K562 (cell line): ENCODE results near the gene METTL3.

Experiments
- RNF2 ChIP-seq: sonication (generic); IDR thresholded peaks from 2 replicates; pipeline ENCODE4 v1.6.1; 2016
- TF ChIP-seq, protein P1 (sequence below): fragments of 150-350 bp; conservative IDR thresholded peaks from 2 replicates; pipeline ENCODE4 v1.6.1; 2014; ENCODE audit warnings: low read length

DNA sequence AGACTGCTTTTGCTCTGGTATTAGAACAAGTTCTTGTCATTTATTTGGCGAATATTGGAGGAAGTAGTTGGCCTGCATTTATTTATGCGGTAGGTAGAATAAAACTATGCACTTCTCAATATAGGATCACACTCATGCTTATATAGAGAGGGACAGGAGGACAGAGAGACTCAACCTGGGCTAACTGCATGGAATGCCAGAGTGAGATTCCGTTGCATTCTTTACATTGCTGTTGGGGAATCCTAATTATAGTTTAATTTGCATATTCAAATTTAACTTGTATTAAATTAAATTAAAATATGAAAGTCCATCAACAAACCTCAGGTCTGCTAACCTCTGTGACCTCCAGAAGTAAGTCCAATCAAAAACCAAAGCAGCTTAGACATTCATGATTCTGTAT, 42.1 kb upstream of the METTL3 start:
- TF ChIP-seq, protein P1, sequence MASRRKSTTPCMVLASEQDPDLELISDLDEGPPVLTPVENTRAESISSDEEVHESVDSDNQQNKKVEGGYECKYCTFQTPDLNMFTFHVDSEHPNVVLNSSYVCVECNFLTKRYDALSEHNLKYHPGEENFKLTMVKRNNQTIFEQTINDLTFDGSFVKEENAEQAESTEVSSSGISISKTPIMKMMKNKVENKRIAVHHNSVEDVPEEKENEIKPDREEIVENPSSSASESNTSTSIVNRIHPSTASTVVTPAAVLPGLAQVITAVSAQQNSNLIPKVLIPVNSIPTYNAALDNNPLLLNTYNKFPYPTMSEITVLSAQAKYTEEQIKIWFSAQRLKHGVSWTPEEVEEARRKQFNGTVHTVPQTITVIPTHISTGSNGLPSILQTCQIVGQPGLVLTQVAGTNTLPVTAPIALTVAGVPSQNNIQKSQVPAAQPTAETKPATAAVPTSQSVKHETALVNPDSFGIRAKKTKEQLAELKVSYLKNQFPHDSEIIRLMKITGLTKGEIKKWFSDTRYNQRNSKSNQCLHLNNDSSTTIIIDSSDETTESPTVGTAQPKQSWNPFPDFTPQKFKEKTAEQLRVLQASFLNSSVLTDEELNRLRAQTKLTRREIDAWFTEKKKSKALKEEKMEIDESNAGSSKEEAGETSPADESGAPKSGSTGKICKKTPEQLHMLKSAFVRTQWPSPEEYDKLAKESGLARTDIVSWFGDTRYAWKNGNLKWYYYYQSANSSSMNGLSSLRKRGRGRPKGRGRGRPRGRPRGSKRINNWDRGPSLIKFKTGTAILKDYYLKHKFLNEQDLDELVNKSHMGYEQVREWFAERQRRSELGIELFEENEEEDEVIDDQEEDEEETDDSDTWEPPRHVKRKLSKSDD = no peak
- no peak for TF ChIP-seq RNF2
